K562 (cell line): Measurements from ENCODE around the gene SULT1A4. TPM values are rescaled to one million over a fixed set of nuclear protein-coding genes. Genes with fewer than 3 reads are reported as not detected.
"Not testable (repeated sequence)": the region's sequence is repeated elsewhere in the genome, so short reads cannot be mapped to it uniquely, and the experiment has no call there.

ENCODE experiments used
- ATAC-seq: fragments of 200-7000 bp; cut with Tn5 transposase; 3 replicates; pipeline ENCODE4 v1.9.1; 2020; ENCODE audit warnings: moderate library complexity
- BruUV-seq: library from RNA; stranded (reverse); fragments of 400-500 nt; replicated peaks from 2 replicates; lab custom pipeline; 2021; lab: Mats Ljungman, UMichigan
- CTCF ChIA-PET: fragments of 300-600 bp; formaldehyde crosslinking; extraction: SDS; loops from one replicate; lab custom pipeline; 2021; ENCODE audit warnings: low intra/inter-chr PET ratio; lab: Yijun Ruan, JAX
- POLR2A ChIA-PET: fragments of 300-600, 350-650 bp; sonication (Branson Sonifier 250); formaldehyde crosslinking; extraction: SDS; loops from one replicate; lab custom pipeline; 2021; ENCODE audit warnings: antibody characterized with exemption, inconsistent platforms; lab: Yijun Ruan, JAX
- DNase-seq, 4 experiments: peaks; one replicate each; pipeline versions ENCODE4 v3.0.0 to v3.0.0-alpha.2; 2011 to 2018; ENCODE audit warnings: low spot score in 3 of 4, mixed read lengths in 3 of 4; ENCODE audit errors: extremely low read depth in 1 of 4
- FAIRE-seq: peaks from 2 replicates; lab custom pipeline; 2011; peaks lifted over from hg19 to GRCh38; lab: Jason Lieb, UNC
- H2AFZ ChIP-seq: 2 replicates; pipeline ENCODE4 v1.6.0; 2011; ENCODE audit warnings: low read depth, low read length, control low read depth, inconsistent platforms
- H3K27ac ChIP-seq: fragments of 200-600 bp; 3 replicates; pipeline ENCODE4 v1.8.0; 2011; ENCODE audit warnings: low read depth, mild to moderate bottlenecking, control low read depth, inconsistent platforms, low read length, moderate library complexity, mixed read lengths; ENCODE audit errors: extremely low read depth
- H3K27me3 ChIP-seq, 2 experiments: fragments of 300-600 bp in 1 of 2; 2 replicates in 1 of 2; 3 replicates in 1 of 2; pipeline versions ENCODE4 v1.6.0 to v1.8.0; 2011; ENCODE audit warnings: inconsistent platforms in 2 of 2, low read length in 2 of 2, mild to moderate bottlenecking in 1 of 2, mixed read lengths in 1 of 2, moderate library complexity in 1 of 2; ENCODE audit not compliant: control insufficient read depth in 2 of 2, insufficient read depth in 2 of 2
- H3K36me3 ChIP-seq: fragments of 300-600 bp; 3 replicates; pipeline ENCODE4 v1.8.0; 2011; ENCODE audit warnings: mild to moderate bottlenecking, low read length, inconsistent platforms; ENCODE audit not compliant: control insufficient read depth, insufficient read depth
- H3K4me1 ChIP-seq, 2 experiments: fragments of 200-600 bp in 1 of 2; replicated peaks in 1 of 2; 2 replicates in 1 of 2; 3 replicates in 1 of 2; pipeline versions ENCODE4 v1.5.1 to v1.8.0; 2011; ENCODE audit warnings: inconsistent platforms in 2 of 2, low read length in 2 of 2, mild to moderate bottlenecking in 1 of 2, mixed read lengths in 1 of 2, moderate library complexity in 1 of 2; ENCODE audit not compliant: control insufficient read depth in 2 of 2, insufficient read depth in 2 of 2
- H3K4me2 ChIP-seq: 2 replicates; pipeline ENCODE4 v1.6.1; 2011; ENCODE audit warnings: low read length, control low read depth, inconsistent platforms, mixed read lengths; ENCODE audit not compliant: insufficient read depth
- H3K4me3 ChIP-seq: fragments of 200-600 bp; sonication (generic), shearing (Covaris generic); 2 replicates; pipeline ENCODE4 v1.5.1; 2016; ENCODE audit warnings: control low read depth, inconsistent platforms
- H3K79me2 ChIP-seq: fragments of 200-600 bp; 3 replicates; pipeline ENCODE4 v1.8.0; 2011; ENCODE audit warnings: low read length, inconsistent platforms; ENCODE audit not compliant: control insufficient read depth, insufficient read depth
- H3K9ac ChIP-seq, 2 experiments: 2 replicates each; pipeline versions ENCODE4 v1.6.0 to v1.6.1; 2011; ENCODE audit warnings: low read depth in 2 of 2, low read length in 2 of 2, control low read depth in 1 of 2, inconsistent platforms in 1 of 2, mild to moderate bottlenecking in 1 of 2, mixed read lengths in 1 of 2; ENCODE audit not compliant: insufficient read depth in 1 of 2
- H3K9me1 ChIP-seq: one replicate; pipeline ENCODE4 v1.6.0; 2011; ENCODE audit warnings: inconsistent platforms, mild to moderate bottlenecking, low read length, moderate library complexity; ENCODE audit not compliant: control insufficient read depth, insufficient read depth
- H3K9me3 ChIP-seq: replicated peaks from 2 replicates; pipeline ENCODE4 v1.5.1; 2011; ENCODE audit warnings: low read depth, low read length, inconsistent platforms; ENCODE audit not compliant: control insufficient read depth, insufficient read depth
- H4K20me1 ChIP-seq: replicated peaks from 2 replicates; pipeline ENCODE4 v1.6.1; 2011; ENCODE audit warnings: low read length, inconsistent platforms, mixed read lengths; ENCODE audit not compliant: control insufficient read depth, insufficient read depth
- WGBS: fragments of 100-300 bp; shearing (Covaris generic); methylation state at CpG from one replicate; pipeline ENCODE4 v1.1.6; 2016; ENCODE audit warnings: low coverage, mixed read lengths; ENCODE audit not compliant: insufficient coverage; ENCODE audit errors: missing lambda C conversion rate; 5-methylcytosine and 5-hydroxymethylcytosine counted together
- in situ Hi-C: fragments of 300-500 bp; cut with MboI; formaldehyde crosslinking; loops from 4 replicates; pipeline ENCODE4 v1.15.0; 2018; ENCODE audit warnings: inconsistent platforms, mixed read lengths
- intact Hi-C: fragments of 100-400 bp; cut with micrococcal nuclease; formaldehyde crosslinking; loops from 2 replicates; pipeline ENCODE4 v1.14.2; 2022
- polyA plus RNA-seq, 8 experiments: library from polyadenylated mRNA; depleted of rRNA in 4 of 8; stranded (reverse) in 5 of 8; unstranded in 3 of 8; fragments of >200 nt; fragmentation: Nextera tagmentation in 2 of 8; fragmentation: Illumina TruSeq in 1 of 8; extraction: Ambion mirVana in 2 of 8; extraction: Trizol in 1 of 8; gene quantifications; 2 replicates each; pipeline versions ENCODE4 v1.2.1 to v1.2.3, GENCODE V29; 2011 to 2014; ENCODE audit warnings: inconsistent platforms in 1 of 8, missing spikeins in 1 of 8
- total RNA-seq, 7 experiments: library from RNA; depleted of rRNA in 6 of 7; stranded (reverse); fragments of >200 nt in 6 of 7; fragmentation: Illumina TruSeq in 2 of 7; extraction: Trizol in 2 of 7; gene quantifications; 2 replicates each; pipeline versions ENCODE4 v1.2.1 to v1.2.3, GENCODE V29; 2011 to 2021; ENCODE audit warnings: low replicate concordance in 1 of 7

Gene SULT1A4
- total and polyA plus RNA-seq, 9 of the 15 experiments (the other 6 are each of a cell fraction or from before 2014, with no cell fraction given) = 1.9 to 22.6 (median 8.8) TPM

GRCh38 chr16:29454269-29454668 lies 5.4 kb upstream of the SULT1A4 start, which contains the start of the genes BOLA2 and SLX1B:
TSS of gene BOLA2 (minus strand) at chr16:29454351. CDS start at chr16:29454253, 98 bp downstream.
TSS of gene SLX1B (plus strand) at chr16:29454533.
- H3K4me2 ChIP-seq, BruUV-seq, H3K9ac ChIP-seq, H3K9me3 ChIP-seq, H3K36me3 ChIP-seq, H3K79me2 ChIP-seq, H4K20me1 ChIP-seq, H3K4me3 ChIP-seq, intact Hi-C loops, H3K27me3 ChIP-seq, H3K27ac ChIP-seq, H2AFZ ChIP-seq, DNase-seq, H3K9me1 ChIP-seq, H3K4me1 ChIP-seq, POLR2A ChIA-PET, CTCF ChIA-PET: not testable (repeated sequence)
- in situ Hi-C loops = loop anchor here (5.0 to 25.0 kb wide), 4 partner anchors 683 to 1183 kb away; partner anchors contain the start of genes CD2BP2, MYL11 and TBC1D10B
- FAIRE-seq (peak; percentile 100), ATAC-seq (peak; percentile 97)
- no CpG with 5 or more reads among the region's 33 CpGs for WGBS

- in situ Hi-C loops = loop anchor here (5.0 to 25.0 kb wide), 4 partner anchors 682 to 1182 kb away; partner anchors contain the start of genes CD2BP2, MYL11 and TBC1D10B
- H3K4me2 ChIP-seq, DNase-seq, CTCF ChIA-PET, intact Hi-C loops, BruUV-seq, H3K4me1 ChIP-seq, H3K9me3 ChIP-seq, H3K4me3 ChIP-seq, H3K9ac ChIP-seq, H2AFZ ChIP-seq, POLR2A ChIA-PET, H3K9me1 ChIP-seq, H3K36me3 ChIP-seq, H4K20me1 ChIP-seq, H3K27ac ChIP-seq, H3K79me2 ChIP-seq, H3K27me3 ChIP-seq: not testable (repeated sequence)
- no CpG with 5 or more reads among the region's 29 CpGs for WGBS
- FAIRE-seq (peak; percentile 70), ATAC-seq (peak; percentile 88)
These were observed 4.9 kb upstream of the SULT1A4 start for GRCh38 chr16:29454828-29455227.

GRCh38 chr16:29457660-29458059 lies 2.1 kb upstream of the SULT1A4 start:
- CTCF ChIA-PET, DNase-seq: not testable (repeated sequence)
- in situ Hi-C loops = loop anchor here (25.0 kb wide), 3 partner anchors 680 to 1180 kb away; partner anchors contain the start of genes CD2BP2, MYL11 and TBC1D10B

GRCh38 chr16:29460647-29461030 lies 926 bp downstream of the SULT1A4 start:
- ATAC-seq = peak; percentile 24
- H3K4me2 ChIP-seq, H3K27me3 ChIP-seq, H4K20me1 ChIP-seq, CTCF ChIA-PET, H3K9ac ChIP-seq, H3K27ac ChIP-seq, intact Hi-C loops, H3K4me3 ChIP-seq, H3K9me3 ChIP-seq, DNase-seq, H3K79me2 ChIP-seq, POLR2A ChIA-PET, H3K9me1 ChIP-seq, FAIRE-seq, H3K36me3 ChIP-seq, H3K4me1 ChIP-seq, H2AFZ ChIP-seq, BruUV-seq: not testable (repeated sequence)
- WGBS = no CpG with 5 or more reads among the region's 9 CpGs
- in situ Hi-C loops = loop anchor here (25.0 kb wide), 3 partner anchors 677 to 1177 kb away; partner anchors contain the start of genes CD2BP2, MYL11 and TBC1D10B

More at GRCh38 chr16:29457660-29458059, 2.1 kb upstream of the SULT1A4 start:
- H3K79me2 ChIP-seq, H3K9me1 ChIP-seq, H3K27me3 ChIP-seq, H3K4me1 ChIP-seq, H2AFZ ChIP-seq, H3K9me3 ChIP-seq, H3K27ac ChIP-seq, FAIRE-seq, H3K9ac ChIP-seq, H3K4me3 ChIP-seq, H3K4me2 ChIP-seq, H4K20me1 ChIP-seq, POLR2A ChIA-PET, H3K36me3 ChIP-seq, ATAC-seq, BruUV-seq, intact Hi-C loops: not testable (repeated sequence)
- 75% methylated on average over 1 of the region's 2 CpGs for WGBS
